ENCODE data around the gene TECTA. TPM values are rescaled to one million over a fixed set of nuclear protein-coding genes. Genes with fewer than 3 reads are reported as not detected.

The TECTA gene
- polyA plus RNA-seq, 3 donors: 0.45 TPM; not detected in 2

DNA sequence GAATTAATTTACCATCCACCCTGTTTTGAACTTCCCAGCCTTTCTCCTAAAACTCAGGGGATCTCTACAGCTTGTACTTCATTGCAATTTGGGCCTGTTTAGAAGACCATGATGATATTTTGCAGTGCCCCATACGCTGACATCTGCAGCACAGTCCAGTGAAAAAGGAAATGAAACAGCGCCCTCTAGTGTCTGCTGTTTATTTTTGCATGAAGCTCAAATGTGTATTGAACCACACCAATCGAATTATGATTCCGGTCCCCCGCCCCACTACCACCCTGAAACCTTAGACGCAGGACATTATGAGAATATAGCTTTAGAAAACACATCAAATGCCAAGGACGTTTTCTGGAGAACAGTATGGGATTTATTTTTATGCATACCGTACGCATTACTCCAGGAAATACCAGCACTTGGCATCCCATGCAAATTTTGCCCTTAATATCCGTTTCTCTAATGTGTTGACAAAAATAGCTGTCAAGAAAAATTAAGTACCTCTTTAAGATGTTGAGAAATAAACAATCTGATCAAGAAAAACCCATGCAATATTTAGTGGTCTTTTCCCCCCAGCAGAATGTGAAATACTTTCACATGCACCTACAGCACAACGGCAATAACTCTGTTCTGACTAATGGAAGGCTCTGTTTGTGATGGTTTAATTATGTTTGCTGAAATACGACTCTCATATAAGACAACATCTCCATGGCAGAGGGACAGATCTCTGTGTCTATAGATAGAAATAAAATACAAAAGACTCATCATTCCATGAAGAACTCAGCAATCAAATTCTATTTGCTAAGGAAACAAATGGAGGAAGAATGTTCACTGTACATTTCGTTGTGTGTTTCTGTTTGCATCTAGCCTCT is 93.9 kb downstream of the TECTA start:
- Histone ChIP-seq H3K27ac (ENCODE audit: low read depth in 1 of 2, low read length in 2 of 2) (no peak overlapping the region), H2AFZ (ENCODE audit: insufficient read depth, low read depth, low read length, poor library complexity, severe bottlenecking) (no peak overlapping the region), H3K36me3 (replicated peaks in 1 of 2; ENCODE audit: control insufficient read depth in 1 of 2, insufficient read depth in 2 of 2, low read length in 2 of 2) (no peaks in the 10 kb centered on the region), H3K9ac (ENCODE audit: insufficient read depth, low read length, poor library complexity, severe bottlenecking) (no peak overlapping the region), H3K4me1 (ENCODE audit: control insufficient read depth in 1 of 2, insufficient read depth in 2 of 2, low read length in 2 of 2) (no peaks in the 10 kb centered on the region), H3K79me2 (ENCODE audit: insufficient read depth, low read length) (no peaks in the 10 kb centered on the region), H3K9me3 (replicated peaks in 1 of 2; ENCODE audit: control insufficient read depth in 1 of 2, insufficient read depth in 1 of 2, low read length in 2 of 2) (no peaks in the 10 kb centered on the region), H3K27me3 (ENCODE audit: control insufficient read depth in 2 of 2, insufficient read depth in 2 of 2, low read length in 2 of 2) (peaks cover 7 to 15% of the 10 kb centered on the region in 2 donors), H3K4me3 (replicated peaks in 1 of 3; ENCODE audit: low read depth in 2 of 3, low read length in 3 of 3) (no peak overlapping the region), H4K20me1 (ENCODE audit: insufficient read depth, low read length) (no peaks in the 10 kb centered on the region), H3K4me2 (replicated peaks; ENCODE audit: extremely low read depth, low read length, poor library complexity, severe bottlenecking) (no peak overlapping the region)
- peaks cover 6 to 21% (median 12%) of the 10 kb centered on the region in 3 donors for H3K27me3 Mint-ChIP-seq (ENCODE audit: low read depth in 3 of 3)
- peaks cover 0 to 3% (median 0%) of the 10 kb centered on the region in 7 donors for H3K9me3 Mint-ChIP-seq
- intact Hi-C loops (cut with micrococcal nuclease): loop anchor here (5.0 to 10.0 kb wide), 3 partner anchors 250 to 683 kb away; partner anchors contain the start of gene GRIK4 (in 2 of the 2)
- no peak overlapping the region for H3K4me3 Mint-ChIP-seq
- TF ChIP-seq, protein P1, sequence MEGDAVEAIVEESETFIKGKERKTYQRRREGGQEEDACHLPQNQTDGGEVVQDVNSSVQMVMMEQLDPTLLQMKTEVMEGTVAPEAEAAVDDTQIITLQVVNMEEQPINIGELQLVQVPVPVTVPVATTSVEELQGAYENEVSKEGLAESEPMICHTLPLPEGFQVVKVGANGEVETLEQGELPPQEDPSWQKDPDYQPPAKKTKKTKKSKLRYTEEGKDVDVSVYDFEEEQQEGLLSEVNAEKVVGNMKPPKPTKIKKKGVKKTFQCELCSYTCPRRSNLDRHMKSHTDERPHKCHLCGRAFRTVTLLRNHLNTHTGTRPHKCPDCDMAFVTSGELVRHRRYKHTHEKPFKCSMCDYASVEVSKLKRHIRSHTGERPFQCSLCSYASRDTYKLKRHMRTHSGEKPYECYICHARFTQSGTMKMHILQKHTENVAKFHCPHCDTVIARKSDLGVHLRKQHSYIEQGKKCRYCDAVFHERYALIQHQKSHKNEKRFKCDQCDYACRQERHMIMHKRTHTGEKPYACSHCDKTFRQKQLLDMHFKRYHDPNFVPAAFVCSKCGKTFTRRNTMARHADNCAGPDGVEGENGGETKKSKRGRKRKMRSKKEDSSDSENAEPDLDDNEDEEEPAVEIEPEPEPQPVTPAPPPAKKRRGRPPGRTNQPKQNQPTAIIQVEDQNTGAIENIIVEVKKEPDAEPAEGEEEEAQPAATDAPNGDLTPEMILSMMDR (IDR thresholded peaks at IDR 0.05): peak; percentile 93
- peak; percentile 23 to 47 (median 41) for DNase-seq
- H3K27ac Mint-ChIP-seq: no peak overlapping the region
- no peaks in the 10 kb centered on the region for H3K36me3 Mint-ChIP-seq
- no peaks in the 10 kb centered on the region for H3K4me1 Mint-ChIP-seq
- 0% methylated on average over 1 of the region's 13 CpGs for WGBS (ENCODE audit: insufficient coverage)

DNA sequence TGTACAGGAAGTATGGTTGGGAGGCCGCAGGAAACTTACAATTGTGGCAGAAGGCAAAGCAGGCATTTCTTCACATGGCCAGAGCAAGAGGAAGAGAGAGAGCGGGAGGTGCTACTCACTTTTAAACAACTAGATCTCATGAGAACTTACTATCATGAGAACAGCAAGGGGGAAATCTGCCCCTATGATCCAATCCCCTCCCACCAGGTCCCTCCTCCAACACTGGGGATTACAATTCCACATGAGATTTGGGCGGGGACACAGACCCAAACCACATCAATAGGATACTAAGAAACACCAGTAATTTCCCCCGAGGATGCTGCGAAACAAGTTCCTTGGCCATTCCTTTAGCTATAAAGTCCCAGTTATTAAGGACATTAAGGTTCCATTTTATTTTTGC is 97.4 kb downstream of the TECTA start:
- Histone ChIP-seq H3K4me1 (ENCODE audit: control insufficient read depth in 1 of 2, insufficient read depth in 2 of 2, low read length in 2 of 2) (no peaks in the 10 kb centered on the region), H3K79me2 (ENCODE audit: insufficient read depth, low read length) (no peaks in the 10 kb centered on the region), H3K9ac (ENCODE audit: insufficient read depth, low read length, poor library complexity, severe bottlenecking) (no peak overlapping the region), H3K36me3 (replicated peaks in 1 of 2; ENCODE audit: control insufficient read depth in 1 of 2, insufficient read depth in 2 of 2, low read length in 2 of 2) (no peaks in the 10 kb centered on the region), H3K27me3 (ENCODE audit: control insufficient read depth in 2 of 2, insufficient read depth in 2 of 2, low read length in 2 of 2) (peaks cover 7 to 15% of the 10 kb centered on the region in 2 donors), H3K9me3 (replicated peaks in 1 of 2; ENCODE audit: control insufficient read depth in 1 of 2, insufficient read depth in 1 of 2, low read length in 2 of 2) (no peaks in the 10 kb centered on the region), H3K4me3 (replicated peaks in 1 of 3; ENCODE audit: low read depth in 2 of 3, low read length in 3 of 3) (no peak overlapping the region), H3K4me2 (replicated peaks; ENCODE audit: extremely low read depth, low read length, poor library complexity, severe bottlenecking) (no peak overlapping the region), H3K27ac (ENCODE audit: low read depth in 1 of 2, low read length in 2 of 2) (no peak overlapping the region), H4K20me1 (ENCODE audit: insufficient read depth, low read length) (no peaks in the 10 kb centered on the region), H2AFZ (ENCODE audit: insufficient read depth, low read depth, low read length, poor library complexity, severe bottlenecking) (no peak overlapping the region)
- no peak overlapping the region for H3K27ac Mint-ChIP-seq
- peaks cover 4 to 22% (median 12%) of the 10 kb centered on the region in 3 donors for H3K27me3 Mint-ChIP-seq (ENCODE audit: low read depth in 3 of 3)
- H3K36me3 Mint-ChIP-seq: no peaks in the 10 kb centered on the region
- intact Hi-C loops (cut with micrococcal nuclease): loop anchor here (10.0 kb wide), 2 partner anchors 254 to 684 kb away; partner anchors contain the start of gene GRIK4 (in 1 of the 2)
- DNase-seq: no peak
- TF ChIP-seq, protein P1 (IDR thresholded peaks at IDR 0.05): no peak
- no peaks in the 10 kb centered on the region for H3K4me1 Mint-ChIP-seq
- peaks cover 0 to 3% (median 0%) of the 10 kb centered on the region in 7 donors for H3K9me3 Mint-ChIP-seq
- 40% methylated on average over 1 of the region's 5 CpGs for WGBS (ENCODE audit: insufficient coverage)
- H3K4me3 Mint-ChIP-seq: no peak overlapping the region

Data from CD14-positive monocyte (primary cell).